HL-60 (cell line): ENCODE data around the gene SPC25.

Experiments used
- GABPA ChIP-seq: IDR thresholded peaks from 2 replicates; pipeline ENCODE4 v1.6.1; 2012; ENCODE audit warnings: low read depth
- POLR2AphosphoS5 ChIP-seq: IDR thresholded peaks from 2 replicates; pipeline ENCODE4 v1.6.1; 2012; ENCODE audit warnings: low read depth
- SPI1 ChIP-seq: IDR thresholded peaks from 2 replicates; pipeline ENCODE4 v1.6.1; 2012; ENCODE audit warnings: low read depth, mild to moderate bottlenecking, borderline replicate concordance
- TF ChIP-seq, protein P1 (sequence below): IDR thresholded peaks from one replicate; pipeline ENCODE4 v1.5.1; 2011; ENCODE audit warnings: low read length, control low read depth, inconsistent platforms; ENCODE audit not compliant: insufficient read depth

DNA sequence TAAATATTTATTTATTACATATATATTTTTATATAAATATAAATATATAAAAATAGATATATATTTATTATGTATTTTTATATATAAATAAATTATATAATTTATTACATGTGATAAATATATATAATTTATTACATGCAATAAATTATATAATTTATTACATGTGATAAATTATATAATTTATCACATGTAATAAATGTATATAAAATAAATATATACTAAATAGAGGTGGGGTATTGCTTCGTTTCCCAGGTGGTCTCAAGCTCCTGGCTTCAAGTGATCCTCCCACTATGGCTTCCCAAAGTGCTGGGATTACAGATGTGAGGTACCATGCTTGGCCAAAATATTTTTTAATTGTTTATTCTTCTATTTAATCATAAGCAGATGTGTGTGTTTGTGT, 7.2 kb upstream of the SPC25 start:
- TF ChIP-seq, protein P1, sequence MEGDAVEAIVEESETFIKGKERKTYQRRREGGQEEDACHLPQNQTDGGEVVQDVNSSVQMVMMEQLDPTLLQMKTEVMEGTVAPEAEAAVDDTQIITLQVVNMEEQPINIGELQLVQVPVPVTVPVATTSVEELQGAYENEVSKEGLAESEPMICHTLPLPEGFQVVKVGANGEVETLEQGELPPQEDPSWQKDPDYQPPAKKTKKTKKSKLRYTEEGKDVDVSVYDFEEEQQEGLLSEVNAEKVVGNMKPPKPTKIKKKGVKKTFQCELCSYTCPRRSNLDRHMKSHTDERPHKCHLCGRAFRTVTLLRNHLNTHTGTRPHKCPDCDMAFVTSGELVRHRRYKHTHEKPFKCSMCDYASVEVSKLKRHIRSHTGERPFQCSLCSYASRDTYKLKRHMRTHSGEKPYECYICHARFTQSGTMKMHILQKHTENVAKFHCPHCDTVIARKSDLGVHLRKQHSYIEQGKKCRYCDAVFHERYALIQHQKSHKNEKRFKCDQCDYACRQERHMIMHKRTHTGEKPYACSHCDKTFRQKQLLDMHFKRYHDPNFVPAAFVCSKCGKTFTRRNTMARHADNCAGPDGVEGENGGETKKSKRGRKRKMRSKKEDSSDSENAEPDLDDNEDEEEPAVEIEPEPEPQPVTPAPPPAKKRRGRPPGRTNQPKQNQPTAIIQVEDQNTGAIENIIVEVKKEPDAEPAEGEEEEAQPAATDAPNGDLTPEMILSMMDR = no peak
- TF ChIP-seq POLR2AphosphoS5 = no peak
- TF ChIP-seq GABPA = no peak
- no peak for TF ChIP-seq SPI1
